ENCODE measurements around the gene TMA16.
A peak's percentile ranks its signal among the peaks of the same experiment; 100 is the strongest.
"Not testable (repeated sequence)": the region's sequence is repeated elsewhere in the genome, so short reads cannot be mapped to it uniquely, and the experiment has no call there.

TMA16 gene

DNA sequence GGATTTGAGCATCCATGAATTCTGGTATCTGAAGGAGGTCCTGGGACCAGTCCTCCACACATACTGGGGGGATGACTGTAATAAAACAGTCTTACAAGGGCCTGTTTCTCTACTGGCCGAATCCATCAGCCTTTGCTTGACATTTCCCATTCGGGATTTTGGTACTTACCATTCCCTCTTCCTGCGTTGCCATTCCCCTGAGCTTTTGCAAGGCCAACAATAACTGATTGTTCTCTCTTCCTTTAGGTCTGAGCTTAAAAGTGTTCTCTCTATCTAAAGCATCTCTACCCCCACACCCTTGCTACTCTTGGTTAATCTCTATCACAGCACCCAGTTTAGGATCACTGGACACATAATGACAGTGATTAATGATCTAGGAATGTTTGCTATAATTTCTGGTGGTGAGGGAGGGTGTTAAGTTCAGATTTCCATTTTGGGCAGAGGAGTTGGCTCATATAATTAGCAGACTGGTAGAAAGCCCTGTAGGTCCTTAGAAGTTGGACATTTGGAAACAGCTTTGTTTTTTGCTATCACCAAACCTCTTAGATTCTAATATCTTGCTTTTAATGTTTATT, 29.4 kb downstream of the TMA16 start:
- no peak for DNase-seq

GRCh38 chr4:163525982-163526381, 31.5 kb downstream of the TMA16 start:
- no peak for DNase-seq

- DNase-seq: no peak
Measured at GRCh38 chr4:163527172-163527571, 32.7 kb downstream of the TMA16 start.

DNA sequence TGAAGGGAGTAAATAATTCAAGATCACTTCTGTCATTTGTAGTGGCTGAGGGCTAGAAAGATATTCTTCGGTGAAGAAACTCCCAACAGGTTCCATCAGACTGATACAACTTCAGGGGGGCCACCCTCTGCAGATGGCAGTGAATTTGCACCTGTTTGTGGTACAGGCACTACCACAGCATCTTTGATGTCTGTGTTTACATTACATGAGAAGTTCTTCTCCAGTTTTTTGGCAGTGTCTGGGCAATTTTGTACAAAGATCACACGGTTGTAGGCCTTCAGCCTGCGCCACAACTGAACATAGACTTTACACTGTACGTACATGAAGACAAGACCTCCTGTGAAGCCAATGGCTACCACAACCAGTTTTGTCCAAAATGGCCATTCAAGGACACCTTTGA, 34.2 kb downstream of the TMA16 start:
- DNase-seq: no peak

DNA sequence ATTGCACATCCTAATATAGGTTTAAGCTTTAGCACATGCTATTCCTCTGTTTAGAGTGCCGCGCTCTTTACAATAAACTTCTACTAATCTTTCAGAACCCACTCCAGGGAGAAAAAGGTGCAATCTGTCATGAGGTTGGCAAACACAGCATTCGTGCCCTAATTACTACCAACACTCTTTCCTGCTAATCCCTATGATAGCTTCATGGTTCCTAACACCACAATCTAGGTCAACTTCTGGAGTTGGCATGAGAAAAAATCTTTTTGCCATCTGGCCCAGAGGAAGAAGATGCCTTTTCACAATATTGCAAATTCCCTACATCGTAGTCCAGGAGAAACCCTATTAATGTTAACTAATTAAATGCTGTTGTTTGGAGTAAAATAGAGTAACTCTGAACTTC, 39.6 kb downstream of the TMA16 start:
- no peak for DNase-seq

- no peak for DNase-seq
Measured at GRCh38 chr4:163535657-163536056, 41.2 kb downstream of the TMA16 start.

GRCh38 chr4:163536091-163536490, 41.6 kb downstream of the TMA16 start:
- DNase-seq: no peak

- DNase-seq: no peak
Measured at GRCh38 chr4:163537114-163537513, 42.6 kb downstream of the TMA16 start.

GRCh38 chr4:163538820-163539219, 44.3 kb downstream of the TMA16 start:
- not testable (repeated sequence) for DNase-seq

GRCh38 chr4:163540448-163540847, 46.0 kb downstream of the TMA16 start:
- no peak for DNase-seq

DNA sequence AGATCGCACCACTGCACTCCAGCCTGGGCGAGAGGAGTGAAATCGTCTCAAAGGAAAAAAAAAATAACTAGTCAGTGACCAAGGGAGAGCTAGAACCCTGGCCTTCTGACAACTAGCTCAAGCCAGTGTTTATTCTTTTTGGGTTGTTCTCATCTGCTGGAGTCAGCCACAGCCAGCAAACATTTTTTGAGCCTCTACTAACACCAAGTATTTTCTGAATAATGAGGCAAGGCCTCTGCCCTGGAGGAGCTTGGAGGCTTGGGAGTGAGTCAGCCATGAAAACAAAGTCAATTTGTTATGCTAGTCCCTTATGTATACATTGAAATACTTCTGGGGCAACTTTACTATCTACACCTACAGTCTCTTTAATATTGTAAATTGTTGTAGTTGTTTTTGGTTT, 46.5 kb downstream of the TMA16 start:
- no peak for DNase-seq

GRCh38 chr4:163542275-163542674, 47.8 kb downstream of the TMA16 start:
- no peak for DNase-seq

DNA sequence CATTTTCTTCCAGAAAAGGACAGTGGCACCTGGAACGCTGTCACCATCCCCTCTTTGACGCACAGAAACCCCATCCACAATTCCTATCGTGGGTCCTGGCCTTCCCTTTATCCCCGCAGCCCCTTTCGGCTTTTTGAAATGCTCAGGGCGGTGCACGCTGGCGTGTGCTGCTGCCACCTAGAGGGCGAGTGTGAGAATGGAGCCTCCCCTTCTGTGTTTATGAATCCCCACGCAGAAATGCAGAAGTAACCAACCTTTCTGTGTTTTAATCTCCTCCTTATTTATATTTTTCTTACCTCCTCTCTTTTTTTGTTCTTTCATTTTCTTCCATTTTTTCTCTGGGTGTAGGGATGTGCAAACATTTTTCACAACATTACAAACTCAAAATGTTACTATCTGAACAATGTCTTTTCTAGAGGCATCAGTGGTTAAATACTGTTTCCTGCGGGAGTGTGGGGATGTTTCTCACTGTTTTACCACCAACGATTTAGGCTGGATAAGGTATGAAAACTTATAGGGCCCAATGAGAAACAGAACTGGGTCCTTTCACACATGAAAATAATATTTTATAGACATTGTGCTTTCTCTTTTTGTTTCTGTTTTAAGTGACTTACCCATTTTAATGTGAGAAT, 50.0 kb downstream of the TMA16 start:
- peak; percentile 73 for DNase-seq

GRCh38 chr4:163548481-163549243, 54.2 kb downstream of the TMA16 start:
- no peak for DNase-seq

- DNase-seq: no peak
Measured at GRCh38 chr4:163550869-163551267, 56.4 kb downstream of the TMA16 start.

DNA sequence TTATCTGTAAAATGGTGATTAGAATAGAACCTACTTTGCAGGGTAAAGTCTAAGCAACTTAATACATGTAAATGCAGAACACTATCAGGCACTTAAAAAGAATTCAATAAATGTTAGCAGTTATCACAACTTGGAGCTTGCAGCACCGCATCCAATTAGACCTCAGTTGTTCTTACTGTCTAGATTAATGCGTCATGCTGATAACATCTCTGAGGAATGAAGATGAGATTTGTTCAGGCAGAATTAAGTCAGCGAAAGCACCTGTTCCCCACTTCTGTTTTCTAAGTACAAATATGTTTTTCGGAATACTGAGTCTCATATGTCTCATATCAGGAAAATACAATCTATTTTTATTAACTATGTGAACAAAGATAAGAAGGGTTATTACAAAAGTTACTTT, 58.7 kb downstream of the TMA16 start:
- no peak for DNase-seq

- no peak for DNase-seq
Measured at GRCh38 chr4:163554870-163555465, 60.5 kb downstream of the TMA16 start.

DNA sequence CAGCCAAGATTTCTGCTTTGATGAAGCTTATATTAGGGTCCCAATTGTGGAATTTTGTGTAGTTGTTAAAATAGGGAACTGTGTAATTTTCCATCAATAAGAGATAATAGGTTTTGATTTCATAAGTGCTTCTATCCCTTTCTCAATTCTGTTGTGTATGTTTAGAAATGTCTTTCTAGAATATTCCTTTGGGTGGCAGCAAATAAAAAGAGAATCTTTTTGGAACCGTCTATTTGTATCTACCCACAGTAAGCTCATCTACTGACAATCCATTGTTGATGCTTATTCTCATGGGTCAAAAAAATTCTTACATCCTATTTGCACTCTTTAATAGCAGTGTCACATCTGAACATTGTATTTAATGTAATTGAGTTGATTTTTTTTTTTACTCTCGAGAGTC, 61.7 kb downstream of the TMA16 start:
- DNase-seq: no peak

- DNase-seq: no peak
Measured at GRCh38 chr4:163556650-163557391, 62.3 kb downstream of the TMA16 start.

DNA sequence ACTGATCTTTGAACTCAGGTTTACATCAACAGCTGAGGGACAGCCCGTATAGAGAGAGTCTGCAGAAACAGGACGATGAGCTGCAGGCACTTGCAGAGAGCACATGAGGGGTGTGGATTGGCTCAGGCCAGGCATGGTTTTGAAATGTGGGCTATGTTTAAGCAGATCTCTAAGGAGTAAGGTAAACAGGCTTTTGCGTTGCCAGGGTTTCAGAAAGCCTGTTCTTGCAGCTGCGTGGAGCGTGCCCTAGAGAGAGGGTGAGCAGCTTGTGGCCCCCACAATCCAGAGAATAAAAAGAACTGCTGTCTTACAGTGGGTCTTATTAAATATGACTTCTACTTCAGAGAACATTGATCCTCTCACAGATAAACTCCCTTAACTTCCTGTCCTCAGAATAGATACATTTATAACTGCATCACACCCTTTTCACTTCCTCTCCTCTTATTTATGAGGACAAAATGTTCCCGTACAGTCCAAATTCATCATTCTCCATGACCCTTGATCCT, 64.1 kb downstream of the TMA16 start:
- DNase-seq: peak; percentile 11

DNA sequence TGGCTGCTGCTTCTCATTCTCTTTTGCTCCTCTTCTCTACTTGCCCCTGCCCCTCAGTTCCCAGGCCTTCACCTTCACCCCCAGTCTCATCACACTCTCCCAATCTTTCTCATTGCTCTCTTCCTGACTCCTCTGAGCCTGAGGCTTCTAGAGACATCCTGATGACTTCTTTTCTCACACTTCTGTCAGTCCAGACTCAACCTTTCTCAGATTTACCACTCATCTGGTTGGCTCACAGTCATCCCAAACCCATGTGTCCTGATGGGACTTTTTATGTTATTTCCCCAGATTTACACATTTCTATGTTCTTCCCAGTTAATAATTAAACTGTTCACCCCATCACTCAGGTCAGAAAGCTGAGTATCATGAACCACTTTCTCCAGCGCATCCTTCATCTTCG, 68.0 kb downstream of the TMA16 start:
- DNase-seq: no peak

GRCh38 chr4:163563592-163563991, 69.1 kb downstream of the TMA16 start:
- no peak for DNase-seq

GRCh38 chr4:163564221-163564720, 69.8 kb downstream of the TMA16 start:
- DNase-seq: no peak
